Activated CD8-positive, alpha-beta T cell treated with anti-CD3 and anti-CD28 coated beads for 36 hours (primary cell): Measurements from ENCODE around the gene JAK3. TPM values are rescaled to one million over a fixed set of nuclear protein-coding genes. Genes with fewer than 3 reads are reported as not detected.

Source experiments
- ATAC-seq: fragments of 200-7000 bp; cut with Tn5 transposase; one replicate; pipeline ENCODE4 v1.10.0; 2021; ENCODE audit warnings: mild to moderate bottlenecking, moderate library complexity
- CTCF ChIA-PET: fragments of 350-600 bp; sonication (Branson Sonifier 250); formaldehyde crosslinking; loops from one replicate; lab custom pipeline; 2021; ENCODE audit warnings: antibody characterized with exemption; lab: Charles Lee
- POLR2A ChIA-PET: fragments of 350-600 bp; sonication (Branson Sonifier 250); formaldehyde crosslinking; loops from one replicate; lab custom pipeline; 2021; ENCODE audit warnings: antibody characterized with exemption; lab: Charles Lee
- DNase-seq: peaks from one replicate; pipeline ENCODE4 v3.0.0-alpha.2; 2020
- H3K27ac Mint-ChIP-seq: one replicate; pipeline ENCODE4 v1.8.0; 2021; ENCODE audit warnings: mild to moderate bottlenecking, mixed read lengths
- H3K27me3 Mint-ChIP-seq: one replicate; pipeline ENCODE4 v1.8.0; 2021; ENCODE audit warnings: mixed read lengths
- H3K36me3 Mint-ChIP-seq: one replicate; pipeline ENCODE4 v1.8.0; 2021; ENCODE audit warnings: low read depth, mixed read lengths
- H3K4me1 Mint-ChIP-seq: one replicate; pipeline ENCODE4 v1.8.0; 2021; ENCODE audit warnings: low read depth, mixed read lengths
- H3K4me3 Mint-ChIP-seq: one replicate; pipeline ENCODE4 v1.8.0; 2021; ENCODE audit warnings: mild to moderate bottlenecking, moderate library complexity, mixed read lengths
- H3K9me3 Mint-ChIP-seq: one replicate; pipeline ENCODE4 v1.8.0; 2021; ENCODE audit warnings: mixed read lengths
- intact Hi-C: fragments of 100-400 bp; cut with micrococcal nuclease; formaldehyde crosslinking; loops from one replicate; pipeline ENCODE4 v1.10.0; 2022
- total RNA-seq, 2 experiments: library from RNA; stranded (reverse); gene quantifications; one replicate each; pipeline ENCODE4 v1.2.3, GENCODE V29; 2021
- TF ChIP-seq, protein P1 (sequence below): fragments of 200-600 bp; IDR thresholded peaks from one replicate; pipeline ENCODE4 v1.8.0; 2022; ENCODE audit warnings: antibody characterized with exemption, mild to moderate bottlenecking

The JAK3 gene
- total RNA-seq, 2 experiments from 2014 or later = 120 to 126 TPM

DNA sequence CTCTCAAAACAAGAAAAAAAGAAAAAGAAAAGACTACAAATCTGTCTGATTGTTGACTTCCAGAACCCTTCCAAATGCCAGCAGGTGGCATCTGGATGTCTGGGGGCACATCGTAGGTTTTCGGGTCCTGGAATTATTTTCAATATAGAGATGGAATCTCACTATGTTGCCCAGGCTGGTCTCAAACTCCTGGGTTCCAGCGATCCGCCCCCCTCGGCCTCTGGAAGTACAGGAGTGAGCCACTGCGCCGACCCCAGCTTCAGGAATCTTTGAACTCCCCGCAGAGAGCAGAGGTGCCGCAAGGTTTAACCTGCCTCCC, 53.4 kb downstream of the JAK3 start:
- Mint-ChIP-seq H3K4me3 (peak overlapping the region; percentile 32), H3K36me3 (no peaks in the 10 kb centered on the region), H3K27me3 (peaks cover 4% of the 10 kb centered on the region), H3K4me1 (peaks cover 46% of the 10 kb centered on the region), H3K27ac (no peak overlapping the region), H3K9me3 (no peaks in the 10 kb centered on the region)
- intact Hi-C loops = loop anchor here (10.0 kb wide), 1 partner anchor 60 kb away; the partner anchor contains the start of gene RPL18A
- ChIA-PET POLR2A (interaction anchor here (1.0 kb wide), 1 partner anchor 11 kb away, joined by 3 read pairs; no protein-coding TSS in a partner anchor), CTCF (interaction anchor here (0.8 to 2.2 kb wide), 3 partner anchors 61 to 139 kb away, joined by 3 to 16 read pairs (median 6); partner anchors contain the start of gene CCDC124)
- ATAC-seq = no peak
- no peak for DNase-seq
- TF ChIP-seq, protein P1, sequence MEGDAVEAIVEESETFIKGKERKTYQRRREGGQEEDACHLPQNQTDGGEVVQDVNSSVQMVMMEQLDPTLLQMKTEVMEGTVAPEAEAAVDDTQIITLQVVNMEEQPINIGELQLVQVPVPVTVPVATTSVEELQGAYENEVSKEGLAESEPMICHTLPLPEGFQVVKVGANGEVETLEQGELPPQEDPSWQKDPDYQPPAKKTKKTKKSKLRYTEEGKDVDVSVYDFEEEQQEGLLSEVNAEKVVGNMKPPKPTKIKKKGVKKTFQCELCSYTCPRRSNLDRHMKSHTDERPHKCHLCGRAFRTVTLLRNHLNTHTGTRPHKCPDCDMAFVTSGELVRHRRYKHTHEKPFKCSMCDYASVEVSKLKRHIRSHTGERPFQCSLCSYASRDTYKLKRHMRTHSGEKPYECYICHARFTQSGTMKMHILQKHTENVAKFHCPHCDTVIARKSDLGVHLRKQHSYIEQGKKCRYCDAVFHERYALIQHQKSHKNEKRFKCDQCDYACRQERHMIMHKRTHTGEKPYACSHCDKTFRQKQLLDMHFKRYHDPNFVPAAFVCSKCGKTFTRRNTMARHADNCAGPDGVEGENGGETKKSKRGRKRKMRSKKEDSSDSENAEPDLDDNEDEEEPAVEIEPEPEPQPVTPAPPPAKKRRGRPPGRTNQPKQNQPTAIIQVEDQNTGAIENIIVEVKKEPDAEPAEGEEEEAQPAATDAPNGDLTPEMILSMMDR = no peak

DNA sequence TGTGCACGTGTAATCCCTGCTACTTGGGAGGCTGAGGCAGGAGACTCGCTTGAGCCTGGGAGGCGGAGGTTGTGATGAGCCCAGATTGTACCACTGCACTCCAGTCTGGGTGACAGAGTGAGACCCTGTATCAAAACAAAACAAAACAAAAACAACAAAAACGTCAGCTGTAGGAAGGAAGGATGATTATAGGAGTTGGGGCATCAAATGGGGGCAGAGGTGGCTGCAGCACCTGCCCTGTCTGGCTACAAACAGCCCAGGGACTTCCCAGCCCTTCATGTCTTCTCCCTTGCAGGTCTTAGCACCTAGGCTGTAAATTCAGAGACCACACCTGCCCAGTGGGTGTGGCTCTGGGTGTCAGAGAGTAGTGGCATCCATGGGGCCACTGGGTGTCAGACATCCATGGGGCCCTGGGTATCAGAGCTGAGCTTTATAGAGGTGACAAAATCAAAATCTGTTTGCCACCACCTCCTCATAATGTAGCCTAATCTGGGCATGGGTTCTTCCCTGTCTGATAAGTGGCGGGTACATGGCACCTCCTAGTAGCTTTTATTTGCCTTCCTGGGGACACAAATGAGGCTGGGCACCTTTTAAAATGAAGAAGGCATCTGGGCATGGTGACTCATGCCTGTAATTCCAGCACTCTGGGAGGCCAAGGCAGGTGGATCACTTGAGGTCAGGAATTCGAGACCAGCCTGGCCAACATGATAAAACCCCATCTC, 57.6 kb downstream of the JAK3 start:
- Mint-ChIP-seq H3K27ac (no peak overlapping the region), H3K27me3 (peaks cover 4% of the 10 kb centered on the region), H3K36me3 (peaks cover 6% of the 10 kb centered on the region), H3K4me3 (no peak overlapping the region), H3K4me1 (peaks cover 21% of the 10 kb centered on the region), H3K9me3 (no peaks in the 10 kb centered on the region)
- TF ChIP-seq, protein P1 = no peak
- POLR2A ChIA-PET = interaction anchor here (1.2 to 1.5 kb wide), 3 partner anchors 33 to 185 kb away, joined by 3 to 4 read pairs (median 3); partner anchors contain the start of gene JAK3
- ATAC-seq (no peak), DNase-seq (no peak)
- intact Hi-C loops = loop anchor here (10.0 kb wide), 1 partner anchor 65 kb away; the partner anchor contains the start of gene RPL18A
- CTCF ChIA-PET = interaction anchor here (1.2 to 3.5 kb wide), 2 partner anchors 64 to 81 kb away, joined by 3 to 12 read pairs; no protein-coding TSS in a partner anchor

DNA sequence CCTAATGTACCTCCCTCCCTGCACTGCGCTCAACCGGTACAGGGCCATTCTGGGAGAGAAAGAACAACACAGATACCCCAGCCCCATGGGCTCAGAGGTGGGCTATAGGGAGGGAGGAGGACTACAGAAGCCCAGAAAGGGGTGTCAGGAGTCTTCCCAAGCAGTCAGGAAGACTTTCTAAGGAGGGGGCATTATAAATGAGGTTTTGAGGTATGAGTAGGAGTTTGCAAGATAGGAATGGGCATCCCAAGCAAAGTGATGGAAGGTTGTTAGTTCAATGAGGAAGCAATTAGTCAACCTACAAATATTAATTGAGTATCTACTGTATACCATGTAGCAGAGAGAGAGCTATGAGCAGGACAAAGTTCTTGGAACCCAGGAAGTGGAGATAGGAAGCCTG, 59.1 kb downstream of the JAK3 start:
- DNase-seq (no peak), ATAC-seq (no peak)
- Mint-ChIP-seq H3K27me3 (no peaks in the 10 kb centered on the region), H3K27ac (peak overlapping the region; percentile 7), H3K4me3 (no peak overlapping the region), H3K4me1 (peaks cover 14% of the 10 kb centered on the region), H3K9me3 (no peaks in the 10 kb centered on the region), H3K36me3 (peaks cover 16% of the 10 kb centered on the region)
- ChIA-PET CTCF (interaction anchor here (3.5 kb wide), 1 partner anchor 66 kb away, joined by 12 read pairs; no protein-coding TSS in a partner anchor), POLR2A (interaction anchor here (0.7 kb wide), 1 partner anchor 27 kb away, joined by 3 read pairs; no protein-coding TSS in a partner anchor)
- intact Hi-C loops = no loop called here
- TF ChIP-seq, protein P1 = no peak

DNA sequence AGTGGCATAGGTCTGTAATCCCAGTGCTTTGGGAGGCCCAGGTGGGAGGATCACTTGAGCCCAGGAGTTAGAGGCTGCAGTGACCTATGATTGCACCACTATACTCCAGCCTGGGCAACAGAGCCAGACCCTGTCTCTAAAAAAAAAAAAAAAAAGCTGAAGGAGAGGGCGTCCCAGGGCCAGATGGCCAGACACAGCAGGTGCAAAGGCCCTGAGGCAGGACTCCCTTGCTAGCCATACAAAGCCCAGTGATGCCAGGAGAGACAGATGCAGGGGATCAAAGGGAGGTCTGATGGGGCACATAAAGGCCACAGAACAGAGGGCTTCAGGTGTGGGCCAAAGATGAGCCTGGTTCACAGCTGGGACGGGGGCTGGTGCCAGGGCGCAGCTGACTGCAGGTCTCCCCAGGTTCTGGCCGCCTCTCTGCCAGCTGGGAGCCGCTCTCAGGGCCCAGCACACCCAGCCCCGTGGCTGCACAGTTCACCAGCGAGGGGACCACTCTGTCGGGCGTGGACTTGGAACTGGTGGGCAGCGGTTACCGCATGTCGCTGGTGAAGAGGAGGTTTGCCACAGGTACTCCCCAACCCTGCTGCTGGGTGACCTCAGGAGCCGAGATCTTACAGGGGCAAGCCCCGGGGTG, 60.4 kb downstream of the JAK3 start:
- intact Hi-C loops = no loop called here
- Mint-ChIP-seq H3K4me1 (peaks cover 10% of the 10 kb centered on the region), H3K27ac (no peak overlapping the region), H3K9me3 (no peaks in the 10 kb centered on the region), H3K4me3 (no peak overlapping the region), H3K36me3 (peaks cover 19% of the 10 kb centered on the region), H3K27me3 (no peaks in the 10 kb centered on the region)
- no peak for ATAC-seq
- TF ChIP-seq, protein P1 = no peak
- CTCF ChIA-PET = no interaction called here
- POLR2A ChIA-PET = no interaction called here
- no peak for DNase-seq
